Measurements from ENCODE around the gene WWOX.

Gene WWOX

DNA sequence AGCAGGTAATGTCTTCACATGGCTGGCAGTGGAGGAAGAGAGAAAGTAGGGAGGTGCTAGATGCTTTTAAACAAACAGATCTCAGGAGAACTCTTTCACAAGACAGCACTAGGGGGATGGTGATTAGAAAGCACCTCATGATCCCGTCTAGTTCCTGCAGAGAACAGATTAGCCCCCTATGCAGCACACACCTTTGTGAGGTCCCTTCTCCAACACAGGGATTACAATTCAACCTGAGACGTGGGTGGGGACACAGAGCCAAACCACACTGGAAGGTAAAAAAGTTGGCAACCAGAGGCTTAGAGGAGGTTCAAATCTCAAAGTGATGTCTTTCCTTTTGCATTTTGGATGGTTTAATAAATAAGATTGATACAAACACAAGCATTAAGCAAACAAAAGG lies 394.7 kb downstream of the WWOX start:
- no peaks in the 10 kb centered on the region for H3K36me3 ChIP-seq (ENCODE audit: control insufficient read depth, insufficient read depth, low read length)
- H3K4me3 ChIP-seq (replicated peaks; ENCODE audit: low read depth, low read length) = no peak overlapping the region
- TF ChIP-seq, protein P1, sequence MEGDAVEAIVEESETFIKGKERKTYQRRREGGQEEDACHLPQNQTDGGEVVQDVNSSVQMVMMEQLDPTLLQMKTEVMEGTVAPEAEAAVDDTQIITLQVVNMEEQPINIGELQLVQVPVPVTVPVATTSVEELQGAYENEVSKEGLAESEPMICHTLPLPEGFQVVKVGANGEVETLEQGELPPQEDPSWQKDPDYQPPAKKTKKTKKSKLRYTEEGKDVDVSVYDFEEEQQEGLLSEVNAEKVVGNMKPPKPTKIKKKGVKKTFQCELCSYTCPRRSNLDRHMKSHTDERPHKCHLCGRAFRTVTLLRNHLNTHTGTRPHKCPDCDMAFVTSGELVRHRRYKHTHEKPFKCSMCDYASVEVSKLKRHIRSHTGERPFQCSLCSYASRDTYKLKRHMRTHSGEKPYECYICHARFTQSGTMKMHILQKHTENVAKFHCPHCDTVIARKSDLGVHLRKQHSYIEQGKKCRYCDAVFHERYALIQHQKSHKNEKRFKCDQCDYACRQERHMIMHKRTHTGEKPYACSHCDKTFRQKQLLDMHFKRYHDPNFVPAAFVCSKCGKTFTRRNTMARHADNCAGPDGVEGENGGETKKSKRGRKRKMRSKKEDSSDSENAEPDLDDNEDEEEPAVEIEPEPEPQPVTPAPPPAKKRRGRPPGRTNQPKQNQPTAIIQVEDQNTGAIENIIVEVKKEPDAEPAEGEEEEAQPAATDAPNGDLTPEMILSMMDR (IDR thresholded peaks at IDR 0.05; ENCODE audit: insufficient read depth, low read length, poor library complexity, severe bottlenecking) = no peak
- DNase-seq (ENCODE audit: extremely low read depth, insufficient read length) = no peak
- H3K27me3 ChIP-seq (replicated peaks; ENCODE audit: control insufficient read depth, insufficient read depth, low read length) = no peaks in the 10 kb centered on the region; the same call in 1 of the 2 replicates

DNA sequence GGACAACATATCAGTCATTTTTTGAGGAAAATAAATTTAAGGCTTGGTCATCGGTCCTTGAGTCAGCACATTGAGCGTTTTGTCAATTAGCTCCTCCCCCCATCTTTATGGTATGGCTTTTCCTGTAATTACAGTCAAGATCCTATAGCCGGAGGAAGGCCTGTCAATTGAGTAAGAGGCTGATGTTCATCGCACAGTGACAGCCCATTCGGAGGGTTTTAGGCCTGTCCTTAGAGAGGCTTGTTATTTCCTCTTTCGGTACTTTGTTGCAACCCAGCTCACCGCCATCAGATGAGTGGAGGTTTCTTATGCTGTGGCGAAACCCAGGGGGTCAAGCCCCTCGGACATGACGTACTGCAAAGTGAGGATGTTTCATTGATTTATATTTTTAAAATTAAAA lies 395.2 kb downstream of the WWOX start:
- TF ChIP-seq, protein P1 (IDR thresholded peaks at IDR 0.05; ENCODE audit: insufficient read depth, low read length, poor library complexity, severe bottlenecking) = no peak
- no peak overlapping the region for H3K4me3 ChIP-seq (replicated peaks; ENCODE audit: low read depth, low read length)
- no peaks in the 10 kb centered on the region for H3K36me3 ChIP-seq (ENCODE audit: control insufficient read depth, insufficient read depth, low read length)
- no peak for DNase-seq (ENCODE audit: extremely low read depth, insufficient read length)
- no peaks in the 10 kb centered on the region for H3K27me3 ChIP-seq (replicated peaks; ENCODE audit: control insufficient read depth, insufficient read depth, low read length)

DNA sequence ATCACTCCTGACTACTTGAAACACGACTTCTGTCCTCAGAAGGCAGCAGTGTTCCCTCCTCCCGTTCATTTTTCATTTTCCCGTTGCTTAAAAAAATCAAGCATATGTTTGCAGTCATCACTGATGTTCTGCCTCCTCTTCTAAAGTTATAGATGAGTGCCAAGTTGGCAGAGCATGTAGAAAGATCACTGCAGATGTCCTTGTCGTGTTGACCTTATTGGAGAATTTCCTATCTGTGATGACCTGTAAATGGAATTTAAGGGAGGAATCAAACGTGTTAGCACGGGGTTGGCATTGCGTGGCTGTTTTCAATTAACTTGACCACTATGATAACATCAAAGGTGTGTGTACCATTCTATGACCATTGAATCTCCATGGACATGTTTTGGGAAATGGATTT lies 396.7 kb downstream of the WWOX start:
- Histone ChIP-seq H3K27me3 (replicated peaks; ENCODE audit: control insufficient read depth, insufficient read depth, low read length) (no peaks in the 10 kb centered on the region), H3K4me3 (replicated peaks; ENCODE audit: low read depth, low read length) (no peak overlapping the region), H3K36me3 (ENCODE audit: control insufficient read depth, insufficient read depth, low read length) (no peaks in the 10 kb centered on the region)
- TF ChIP-seq, protein P1 (IDR thresholded peaks at IDR 0.05; ENCODE audit: insufficient read depth, low read length, poor library complexity, severe bottlenecking) = no peak
- DNase-seq (ENCODE audit: extremely low read depth, insufficient read length) = no peak

DNA sequence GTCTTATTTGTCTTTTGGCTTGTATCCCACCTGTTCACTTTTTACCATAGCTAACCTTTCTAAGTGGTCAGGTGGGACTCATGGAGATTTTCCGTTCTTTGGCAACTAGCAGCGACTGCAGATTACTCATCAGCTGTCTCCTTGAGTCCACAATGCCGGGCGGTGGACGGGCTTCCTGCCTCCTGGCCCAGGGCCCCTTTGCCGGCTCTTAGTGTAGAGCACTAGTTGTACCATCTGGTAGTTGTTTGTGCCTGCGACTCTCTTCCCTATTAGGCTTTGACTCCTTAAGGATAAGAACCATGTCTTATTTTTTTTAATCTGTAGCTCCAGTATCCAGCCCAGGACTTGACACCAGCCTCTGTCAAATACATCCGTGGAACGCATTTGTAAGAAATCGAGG lies 399.9 kb downstream of the WWOX start:
- TF ChIP-seq, protein P1 (IDR thresholded peaks at IDR 0.05; ENCODE audit: insufficient read depth, low read length, poor library complexity, severe bottlenecking) = no peak

DNA sequence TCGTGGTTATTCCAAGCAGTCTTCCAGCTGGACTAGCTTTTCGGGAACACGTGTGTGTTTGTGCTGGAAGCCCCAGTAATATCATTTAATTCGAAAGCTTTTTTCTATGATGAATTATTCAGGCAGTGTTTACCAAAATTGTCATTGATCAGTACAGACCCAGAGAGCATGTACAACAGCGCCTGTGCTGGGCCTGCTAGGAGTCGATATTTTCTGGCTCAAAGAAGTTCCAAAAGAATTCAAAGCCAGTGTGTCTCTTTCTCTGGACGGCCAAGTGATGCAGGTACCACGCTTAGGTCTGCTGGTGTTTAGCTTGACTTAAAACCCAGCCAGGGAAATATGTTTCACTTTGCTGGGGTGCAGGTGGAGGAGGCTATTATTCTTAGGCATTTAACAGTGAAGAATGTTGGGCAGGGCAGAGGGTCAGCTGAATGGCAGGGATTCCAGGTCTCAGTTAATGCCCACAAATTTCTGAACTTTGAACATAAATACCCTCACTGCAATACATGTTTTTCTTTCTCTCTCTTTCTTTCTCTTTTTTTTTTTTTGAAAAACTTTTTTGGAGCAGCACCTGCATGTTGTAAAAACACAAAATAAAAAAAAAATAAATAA lies 401.3 kb downstream of the WWOX start:
- DNase-seq (ENCODE audit: extremely low read depth, insufficient read length) = no peak
- Histone ChIP-seq H3K27me3 (replicated peaks; ENCODE audit: control insufficient read depth, insufficient read depth, low read length) (no peaks in the 10 kb centered on the region), H3K4me3 (replicated peaks; ENCODE audit: low read depth, low read length) (no peak overlapping the region), H3K36me3 (ENCODE audit: control insufficient read depth, insufficient read depth, low read length) (no peaks in the 10 kb centered on the region)
- TF ChIP-seq, protein P1 (IDR thresholded peaks at IDR 0.05; ENCODE audit: insufficient read depth, low read length, poor library complexity, severe bottlenecking) = no peak

More for the DNA sequence above, 399.9 kb downstream of the WWOX start:
- DNase-seq (ENCODE audit: extremely low read depth, insufficient read length) = no peak
- Histone ChIP-seq H3K27me3 (replicated peaks; ENCODE audit: control insufficient read depth, insufficient read depth, low read length) (no peaks in the 10 kb centered on the region), H3K4me3 (replicated peaks; ENCODE audit: low read depth, low read length) (no peak overlapping the region), H3K36me3 (ENCODE audit: control insufficient read depth, insufficient read depth, low read length) (no peaks in the 10 kb centered on the region)

DNA sequence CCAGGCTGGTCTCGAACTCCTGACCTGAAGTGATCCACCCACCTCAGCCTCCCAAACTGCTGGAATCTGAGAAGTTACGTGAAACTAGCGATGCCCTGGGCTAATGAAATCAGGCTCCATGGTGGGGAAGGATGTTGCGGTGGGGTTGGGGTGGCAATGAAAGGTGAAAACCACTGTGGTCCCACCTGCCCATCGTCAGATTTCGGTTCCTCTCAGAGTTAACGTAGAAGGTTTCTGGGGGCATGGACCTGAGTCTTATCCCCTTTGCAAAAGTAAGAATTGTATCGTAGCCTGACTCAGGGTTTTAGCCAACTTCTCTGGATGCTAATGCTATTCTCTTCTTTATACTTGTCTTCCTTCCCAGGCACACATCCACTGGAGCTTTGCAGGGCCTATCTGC lies 402.3 kb downstream of the WWOX start:
- TF ChIP-seq, protein P1 (IDR thresholded peaks at IDR 0.05; ENCODE audit: insufficient read depth, low read length, poor library complexity, severe bottlenecking) = no peak
- no peak for DNase-seq (ENCODE audit: extremely low read depth, insufficient read length)
- Histone ChIP-seq H3K36me3 (ENCODE audit: control insufficient read depth, insufficient read depth, low read length) (no peaks in the 10 kb centered on the region), H3K4me3 (replicated peaks; ENCODE audit: low read depth, low read length) (no peak overlapping the region), H3K27me3 (replicated peaks; ENCODE audit: control insufficient read depth, insufficient read depth, low read length) (no peaks in the 10 kb centered on the region)
